Activated T-cell treated with anti-CD3 and anti-CD28 coated beads, Interleukin-2, amount 50 U/mL, for 4 hours (primary cell): ENCODE measurements around the gene AUTS2. TPM values are rescaled to one million over a fixed set of nuclear protein-coding genes. Genes with fewer than 3 reads are reported as not detected.

Source experiments
- ATAC-seq, 2 donors: fragments of 200-7000 bp; cut with Tn5 transposase; one replicate each; pipeline ENCODE4 v1.10.0; 2021
- DNase-seq: peaks from one replicate; pipeline ENCODE4 v3.0.0-alpha.2; 2020
- H3K27me3 Mint-ChIP-seq: one replicate; pipeline ENCODE4 v1.8.0; 2021; ENCODE audit warnings: low read depth, mixed read lengths
- H3K36me3 Mint-ChIP-seq: one replicate; pipeline ENCODE4 v1.8.0; 2022; ENCODE audit warnings: mixed read lengths; ENCODE audit not compliant: insufficient read depth
- H3K4me1 Mint-ChIP-seq: one replicate; pipeline ENCODE4 v1.8.0; 2021; ENCODE audit warnings: low read depth, mixed read lengths
- H3K4me3 Mint-ChIP-seq: one replicate; pipeline ENCODE4 v1.8.0; 2021; ENCODE audit warnings: mild to moderate bottlenecking, moderate library complexity, mixed read lengths
- H3K9me3 Mint-ChIP-seq: one replicate; pipeline ENCODE4 v1.8.0; 2021; ENCODE audit warnings: mixed read lengths
- total RNA-seq, 3 donors: library from RNA; stranded (reverse); gene quantifications; one replicate each; pipeline ENCODE4 v1.2.1, GENCODE V29; 2021

AUTS2 gene
- total RNA-seq, 3 donors from 2014 or later, result 1.4 to 4.4 (median 2.8) TPM

GRCh38 chr7:69691327-69691726 is 93.1 kb downstream of the AUTS2 start:
- ATAC-seq (peak in 1 of 2 donors; percentile 18), DNase-seq (no peak)
- Mint-ChIP-seq H3K27me3 (no peaks in the 10 kb centered on the region), H3K36me3 (no peaks in the 10 kb centered on the region), H3K4me1 (peaks cover 5% of the 10 kb centered on the region), H3K4me3 (no peak overlapping the region), H3K9me3 (no peaks in the 10 kb centered on the region)

DNA sequence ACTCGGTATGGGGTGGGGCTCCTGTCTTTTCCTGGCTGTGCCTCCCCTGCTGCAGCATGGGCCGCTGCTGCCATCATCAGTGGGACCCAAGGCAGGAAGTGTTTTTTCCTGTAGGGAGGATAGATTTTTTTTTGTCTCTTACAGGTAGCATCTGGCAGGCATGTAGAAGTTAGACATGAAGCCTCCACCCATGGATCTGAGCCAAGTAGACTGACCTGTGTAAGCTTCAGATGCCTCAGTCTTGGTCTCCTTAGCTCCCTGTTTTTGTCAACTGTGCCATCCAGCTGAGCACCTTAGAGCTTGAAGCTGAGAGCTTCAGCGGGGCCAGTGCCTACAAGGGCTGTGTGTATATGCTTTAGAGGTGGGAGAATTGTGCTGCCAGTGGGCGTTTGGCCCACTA is 93.5 kb downstream of the AUTS2 start:
- no peaks in the 10 kb centered on the region for H3K27me3 Mint-ChIP-seq

GRCh38 chr7:69692611-69693010 is 94.3 kb downstream of the AUTS2 start:
- ATAC-seq (no peak), DNase-seq (no peak)
- Mint-ChIP-seq H3K36me3 (no peaks in the 10 kb centered on the region), H3K9me3 (no peaks in the 10 kb centered on the region), H3K4me3 (no peak overlapping the region), H3K27me3 (no peaks in the 10 kb centered on the region), H3K4me1 (peaks cover 7% of the 10 kb centered on the region)

More for the DNA sequence above, 93.5 kb downstream of the AUTS2 start:
- no peak for DNase-seq
- Mint-ChIP-seq H3K9me3 (no peaks in the 10 kb centered on the region), H3K36me3 (no peaks in the 10 kb centered on the region), H3K4me1 (peaks cover 5% of the 10 kb centered on the region), H3K4me3 (no peak overlapping the region)
- no peak for ATAC-seq

DNA sequence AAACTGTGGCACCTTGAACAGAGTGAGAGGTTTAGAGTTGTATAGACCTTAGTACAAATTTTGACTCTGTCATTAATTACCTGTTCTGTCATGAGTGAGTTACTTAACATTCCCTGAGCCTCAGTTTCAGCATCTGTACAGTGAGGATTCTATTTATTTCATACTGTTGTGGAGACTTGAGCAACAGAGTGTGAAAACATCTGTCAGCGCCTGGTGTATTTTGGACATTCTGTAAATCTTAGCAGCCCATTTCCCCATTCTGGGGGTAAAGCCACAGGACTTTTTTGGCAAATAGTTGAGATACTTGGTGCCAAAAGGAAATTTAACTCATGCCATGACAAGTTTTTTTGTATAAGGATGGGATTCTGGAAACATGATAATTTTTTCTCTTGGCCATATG is 94.8 kb downstream of the AUTS2 start:
- DNase-seq (no peak), ATAC-seq (no peak)
- H3K27me3 Mint-ChIP-seq, result no peaks in the 10 kb centered on the region
- H3K4me3 Mint-ChIP-seq, result no peak overlapping the region
- H3K4me1 Mint-ChIP-seq, result peaks cover 7% of the 10 kb centered on the region
- no peaks in the 10 kb centered on the region for H3K36me3 Mint-ChIP-seq
- H3K9me3 Mint-ChIP-seq, result no peaks in the 10 kb centered on the region

- DNase-seq (no peak), ATAC-seq (no peak)
- Mint-ChIP-seq H3K9me3 (no peaks in the 10 kb centered on the region), H3K36me3 (no peaks in the 10 kb centered on the region), H3K27me3 (no peaks in the 10 kb centered on the region), H3K4me1 (peaks cover 7% of the 10 kb centered on the region), H3K4me3 (no peak overlapping the region)
Observed at GRCh38 chr7:69696054-69696591, 97.8 kb downstream of the AUTS2 start.

DNA sequence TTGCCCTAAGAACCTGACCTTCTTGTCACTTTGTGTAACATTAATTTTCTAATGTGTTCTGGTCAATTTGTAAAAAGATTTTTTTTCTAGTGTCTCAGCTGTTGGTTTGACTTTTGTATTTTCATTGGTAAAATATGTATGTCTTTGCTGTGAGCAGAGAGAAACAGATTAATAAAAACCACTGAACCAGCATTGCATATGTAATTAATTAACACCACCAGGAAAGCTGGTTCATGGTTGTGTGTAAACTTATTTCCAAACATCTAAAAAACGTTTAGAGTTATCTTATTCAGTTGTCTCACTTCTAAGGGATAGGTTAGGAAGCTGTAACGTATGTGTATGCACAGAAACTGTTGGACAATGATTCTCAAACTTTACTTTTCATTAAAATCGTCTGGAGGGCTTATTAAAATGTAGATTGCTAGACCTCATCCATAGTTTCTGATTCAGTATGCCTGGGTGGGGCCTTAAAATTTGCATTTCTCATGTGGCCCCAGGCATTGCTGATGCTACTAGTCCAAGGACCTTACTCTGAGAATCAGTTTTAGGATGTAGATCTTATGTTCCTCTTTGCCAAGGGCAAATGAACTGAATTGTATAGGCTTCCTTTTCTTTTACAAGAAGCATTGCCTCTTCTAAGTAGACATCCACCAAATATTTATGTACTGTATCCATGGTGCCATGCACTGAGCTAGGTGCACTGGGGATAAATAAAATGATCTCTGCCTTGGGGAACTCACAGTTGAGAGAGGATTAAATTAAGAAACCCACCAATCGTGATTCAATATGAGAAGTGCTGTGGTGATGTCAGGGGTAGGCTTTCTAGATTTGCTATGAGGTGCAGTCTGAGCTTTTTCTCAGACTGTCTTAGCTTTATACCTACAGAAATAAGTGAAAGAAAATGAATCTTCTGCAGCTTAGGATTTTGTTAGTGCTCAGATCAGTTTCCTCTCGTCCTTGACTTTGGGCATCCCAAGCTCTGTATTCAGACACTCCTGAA is 98.7 kb downstream of the AUTS2 start:
- ATAC-seq, result no peak
- Mint-ChIP-seq H3K4me1 (peaks cover 7% of the 10 kb centered on the region), H3K9me3 (no peaks in the 10 kb centered on the region), H3K4me3 (no peak overlapping the region), H3K27me3 (no peaks in the 10 kb centered on the region), H3K36me3 (no peaks in the 10 kb centered on the region)
- DNase-seq, result no peak

GRCh38 chr7:69698109-69698825 is 100.0 kb downstream of the AUTS2 start:
- Mint-ChIP-seq H3K4me1 (peaks cover 7% of the 10 kb centered on the region), H3K36me3 (no peaks in the 10 kb centered on the region), H3K27me3 (no peaks in the 10 kb centered on the region), H3K4me3 (no peak overlapping the region), H3K9me3 (no peaks in the 10 kb centered on the region)
- DNase-seq (no peak), ATAC-seq (no peak)

- Mint-ChIP-seq H3K36me3 (no peaks in the 10 kb centered on the region), H3K27me3 (no peaks in the 10 kb centered on the region), H3K4me1 (peaks cover 7% of the 10 kb centered on the region), H3K4me3 (no peak overlapping the region), H3K9me3 (no peaks in the 10 kb centered on the region)
- DNase-seq (no peak), ATAC-seq (no peak)
Observed at GRCh38 chr7:69699931-69700330, 101.7 kb downstream of the AUTS2 start.

GRCh38 chr7:69700331-69700730 is 102.1 kb downstream of the AUTS2 start:
- no peak for DNase-seq
- Mint-ChIP-seq H3K36me3 (no peaks in the 10 kb centered on the region), H3K4me3 (no peak overlapping the region), H3K9me3 (no peaks in the 10 kb centered on the region), H3K4me1 (peaks cover 7% of the 10 kb centered on the region), H3K27me3 (no peaks in the 10 kb centered on the region)
- ATAC-seq, result no peak

GRCh38 chr7:69701288-69701687 is 103.0 kb downstream of the AUTS2 start:
- Mint-ChIP-seq H3K4me3 (no peak overlapping the region), H3K4me1 (peaks cover 1% of the 10 kb centered on the region), H3K36me3 (no peaks in the 10 kb centered on the region), H3K27me3 (no peaks in the 10 kb centered on the region), H3K9me3 (no peaks in the 10 kb centered on the region)
- DNase-seq, result no peak
- ATAC-seq, result no peak

DNA sequence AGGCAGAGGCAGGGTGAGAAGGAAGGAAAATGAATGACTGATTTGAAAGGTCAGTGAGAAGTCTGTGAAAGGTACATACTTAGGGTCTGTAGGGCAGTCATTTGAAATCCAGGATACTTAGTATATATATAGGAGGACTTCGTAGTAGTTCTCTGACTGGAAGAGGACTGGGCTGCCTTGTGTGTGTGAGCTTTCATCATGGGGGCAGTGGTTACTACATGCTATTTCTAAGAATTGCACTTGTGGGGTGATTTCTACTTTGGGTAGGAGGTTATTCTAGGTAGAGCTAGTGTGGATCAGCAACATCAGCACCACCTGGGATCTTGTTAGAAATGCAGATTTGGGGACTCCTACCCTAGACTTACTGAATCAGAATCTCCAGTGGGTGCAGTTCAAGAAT is 104.1 kb downstream of the AUTS2 start:
- H3K9me3 Mint-ChIP-seq, result no peaks in the 10 kb centered on the region
- no peak for ATAC-seq
- no peak overlapping the region for H3K4me3 Mint-ChIP-seq
- no peaks in the 10 kb centered on the region for H3K4me1 Mint-ChIP-seq
- H3K27me3 Mint-ChIP-seq, result no peaks in the 10 kb centered on the region
- no peak for DNase-seq
- no peaks in the 10 kb centered on the region for H3K36me3 Mint-ChIP-seq

DNA sequence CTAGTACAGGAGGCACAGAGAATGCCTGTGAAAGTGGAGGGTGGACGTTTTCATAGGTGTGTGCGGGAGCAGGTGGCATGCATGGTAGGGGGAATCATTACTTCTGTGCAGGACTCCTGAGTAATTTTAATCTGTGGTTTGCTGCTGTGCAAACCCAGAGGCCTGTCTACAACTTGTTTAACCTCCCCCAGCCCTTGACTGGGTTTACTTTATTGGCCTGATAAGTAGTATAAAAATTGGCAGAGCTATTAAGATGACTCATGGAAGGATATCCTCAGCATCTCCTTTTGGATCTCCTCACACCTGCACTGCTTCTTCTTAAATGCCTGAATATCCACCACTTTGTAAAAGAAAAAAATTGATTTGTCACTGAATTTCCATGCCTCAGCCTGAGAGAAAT is 104.8 kb downstream of the AUTS2 start:
- H3K4me1 Mint-ChIP-seq, result no peaks in the 10 kb centered on the region
- H3K9me3 Mint-ChIP-seq, result no peaks in the 10 kb centered on the region
- H3K27me3 Mint-ChIP-seq, result no peaks in the 10 kb centered on the region
- no peaks in the 10 kb centered on the region for H3K36me3 Mint-ChIP-seq
- no peak overlapping the region for H3K4me3 Mint-ChIP-seq
- DNase-seq (no peak), ATAC-seq (no peak)

DNA sequence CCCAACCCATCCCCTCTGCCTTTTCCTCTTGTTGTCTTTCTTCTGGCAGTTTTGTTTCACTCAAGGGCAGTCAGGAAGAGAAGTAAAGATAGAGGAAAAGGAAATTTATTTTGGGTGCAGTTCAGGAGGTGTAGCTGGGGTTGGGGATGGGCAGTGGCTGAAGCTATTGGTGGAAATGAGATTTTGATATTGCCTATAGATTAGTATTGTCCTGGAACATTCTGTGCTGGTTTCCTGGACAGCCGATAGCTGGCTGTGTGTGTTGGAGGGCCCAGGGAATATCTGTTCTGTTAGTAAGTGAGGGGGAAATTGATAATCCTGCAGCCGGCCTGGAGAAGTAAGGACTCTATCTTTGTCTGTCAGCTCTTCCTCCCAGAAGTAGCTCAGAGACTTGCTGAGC is 107.8 kb downstream of the AUTS2 start:
- Mint-ChIP-seq H3K9me3 (no peaks in the 10 kb centered on the region), H3K36me3 (no peaks in the 10 kb centered on the region), H3K4me1 (no peaks in the 10 kb centered on the region), H3K4me3 (no peak overlapping the region), H3K27me3 (no peaks in the 10 kb centered on the region)
- ATAC-seq, result no peak
- DNase-seq, result no peak

DNA sequence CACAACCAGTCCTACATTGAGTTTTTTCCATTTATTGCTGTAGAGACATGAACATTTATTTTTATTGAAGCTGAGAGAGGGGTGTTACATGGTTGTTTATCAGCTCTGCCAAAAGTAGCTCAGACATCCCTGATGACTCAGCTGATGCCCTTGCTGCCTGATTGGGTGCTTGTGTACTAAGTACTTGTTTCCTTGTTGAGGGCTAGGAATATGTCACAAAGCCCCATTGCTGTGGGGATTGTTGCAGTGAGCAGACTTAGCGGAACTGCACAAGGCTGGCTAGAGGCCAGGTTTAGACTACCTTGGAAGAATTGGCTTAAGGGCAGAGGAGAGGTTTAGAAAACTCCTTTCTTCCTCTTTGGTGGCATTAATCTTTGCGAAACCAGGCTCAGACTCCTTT is 110.6 kb downstream of the AUTS2 start:
- no peak for ATAC-seq
- H3K27me3 Mint-ChIP-seq, result no peaks in the 10 kb centered on the region
- H3K9me3 Mint-ChIP-seq, result no peaks in the 10 kb centered on the region

More for the DNA sequence above, 110.6 kb downstream of the AUTS2 start:
- DNase-seq, result no peak
- Mint-ChIP-seq H3K4me3 (no peak overlapping the region), H3K36me3 (no peaks in the 10 kb centered on the region), H3K4me1 (no peaks in the 10 kb centered on the region)
